ENCODE measurements around the gene HDAC5.
"Not testable (repeated sequence)": the region's sequence is repeated elsewhere in the genome, so short reads cannot be mapped to it uniquely, and the experiment has no call there.

HDAC5 gene

DNA sequence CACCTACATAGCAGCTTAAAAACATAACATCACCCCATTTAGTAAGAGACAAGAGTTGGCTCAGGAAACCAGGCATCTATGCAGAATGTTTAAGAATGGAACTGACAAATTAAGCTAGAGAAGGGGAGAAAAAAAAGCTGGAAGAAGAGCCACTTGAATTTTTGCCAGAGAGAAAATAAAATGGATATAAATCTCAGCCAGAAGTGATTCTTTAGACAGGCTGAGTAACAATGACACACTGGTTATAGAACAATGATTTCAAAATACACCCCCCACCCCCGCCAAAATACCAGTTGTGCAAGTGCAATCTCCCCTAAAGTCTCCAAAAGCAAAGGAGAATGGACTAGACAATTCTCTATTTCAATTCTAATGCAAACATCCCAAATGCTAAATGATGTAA lies 79.4 kb downstream of the HDAC5 start:
- no peaks in the 10 kb centered on the region for H3K27me3 ChIP-seq (ENCODE audit: insufficient read depth, insufficient read length)
- no peak for TF ChIP-seq ZNF274 (IDR thresholded peaks at IDR 0.05; ENCODE audit: low read depth, low read length)
- TF ChIP-seq SUZ12 (IDR thresholded peaks at IDR 0.05; ENCODE audit: extremely low read depth, insufficient read depth, insufficient read length) = no peak
- TF ChIP-seq YY1 (IDR thresholded peaks at IDR 0.05; ENCODE audit: insufficient read depth, insufficient read length) = no peak
- H3K4me3 ChIP-seq (ENCODE audit: insufficient read length, low read depth) = no peak overlapping the region
- DNase-seq (ENCODE audit: low read depth, low spot score) = no peak
- no peaks in the 10 kb centered on the region for H3K9me3 ChIP-seq (ENCODE audit: insufficient read depth, low read length)
- no peaks in the 10 kb centered on the region for H3K4me1 ChIP-seq (ENCODE audit: insufficient read depth, insufficient read length)
- H3K36me3 ChIP-seq (ENCODE audit: insufficient read depth, insufficient read length, low read length) = peaks cover 52% of the 10 kb centered on the region
- H3K9ac ChIP-seq (ENCODE audit: insufficient read length, low read depth) = no peak overlapping the region

DNA sequence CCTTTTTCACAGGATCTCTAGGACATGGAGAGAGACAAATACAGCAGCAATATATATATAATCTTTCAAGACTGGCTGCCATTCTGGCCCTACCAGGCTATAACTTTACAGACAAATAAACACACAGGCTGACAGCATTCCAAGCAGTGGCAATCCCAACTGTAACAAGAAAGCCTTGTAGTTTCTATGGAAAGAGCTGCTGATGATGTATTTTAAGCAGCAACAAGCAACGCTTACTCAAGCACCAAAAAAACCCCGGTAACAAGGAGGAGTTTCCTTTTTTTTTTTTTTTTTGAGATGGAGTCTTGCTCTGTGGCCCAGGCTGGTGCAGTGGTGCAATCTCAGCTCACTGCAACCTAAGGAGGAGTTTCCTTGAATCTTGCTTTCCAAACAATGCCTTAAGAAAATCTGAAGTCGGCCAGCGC lies 80.2 kb downstream of the HDAC5 start:
- TF ChIP-seq SUZ12 (IDR thresholded peaks at IDR 0.05; ENCODE audit: extremely low read depth, insufficient read depth, insufficient read length) (no peak), YY1 (IDR thresholded peaks at IDR 0.05; ENCODE audit: insufficient read depth, insufficient read length) (no peak), ZNF274 (IDR thresholded peaks at IDR 0.05; ENCODE audit: low read depth, low read length) (no peak)
- H3K4me3 ChIP-seq (ENCODE audit: insufficient read length, low read depth) = no peak overlapping the region
- no peaks in the 10 kb centered on the region for H3K4me1 ChIP-seq (ENCODE audit: insufficient read depth, insufficient read length)
- no peak overlapping the region for H3K9ac ChIP-seq (ENCODE audit: insufficient read length, low read depth)
- H3K36me3 ChIP-seq (ENCODE audit: insufficient read depth, insufficient read length, low read length) = peaks cover 52% of the 10 kb centered on the region
- no peak for DNase-seq (ENCODE audit: low read depth, low spot score)
- no peaks in the 10 kb centered on the region for H3K9me3 ChIP-seq (ENCODE audit: insufficient read depth, low read length)
- H3K27me3 ChIP-seq (ENCODE audit: insufficient read depth, insufficient read length) = no peaks in the 10 kb centered on the region

DNA sequence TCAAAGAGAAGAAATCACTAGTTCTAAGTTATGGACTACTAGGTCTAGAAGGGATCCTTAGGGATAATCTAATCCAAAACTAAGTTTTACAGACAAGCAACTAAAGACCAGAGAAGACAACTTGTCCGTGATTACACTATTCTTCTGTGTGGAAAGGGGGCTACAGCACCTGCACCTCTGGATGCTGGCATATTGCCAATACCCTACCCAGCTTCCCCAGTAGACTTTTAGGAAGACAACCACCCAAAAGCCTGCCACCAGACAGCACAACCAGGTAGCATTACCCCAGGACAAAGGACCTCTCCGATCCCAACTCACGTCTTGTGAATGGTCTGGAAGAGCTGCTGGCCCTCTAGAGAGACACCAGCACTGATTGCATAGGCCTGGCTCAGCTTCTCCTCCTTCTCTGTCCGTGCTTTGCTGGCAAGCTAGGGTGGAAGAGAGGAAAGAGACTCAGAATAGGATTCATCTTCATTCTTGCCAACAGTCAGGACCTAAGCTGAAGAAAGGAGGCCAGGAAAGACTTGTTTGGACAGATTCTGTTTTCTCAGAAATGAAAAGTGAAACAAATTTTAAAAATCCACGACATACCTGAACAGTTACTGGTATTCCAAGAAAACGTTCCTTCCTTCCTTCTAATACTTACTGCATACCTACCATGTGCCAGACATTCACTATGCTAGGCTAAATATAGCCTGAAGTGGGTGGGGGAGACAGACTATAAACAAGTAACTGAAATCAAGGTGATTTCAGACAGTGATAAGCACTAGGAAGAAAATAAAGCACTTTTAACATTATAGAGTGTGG lies 83.4 kb downstream of the HDAC5 start:
- Histone ChIP-seq H3K9ac (ENCODE audit: insufficient read length, low read depth) (no peak overlapping the region), H3K36me3 (ENCODE audit: insufficient read depth, insufficient read length, low read length) (peaks cover 55% of the 10 kb centered on the region), H3K27me3 (ENCODE audit: insufficient read depth, insufficient read length) (no peaks in the 10 kb centered on the region), H3K9me3 (ENCODE audit: insufficient read depth, low read length) (no peaks in the 10 kb centered on the region), H3K4me1 (ENCODE audit: insufficient read depth, insufficient read length) (no peaks in the 10 kb centered on the region), H3K4me3 (ENCODE audit: insufficient read length, low read depth) (no peak overlapping the region)
- no peak for DNase-seq (ENCODE audit: low read depth, low spot score)
- TF ChIP-seq YY1 (IDR thresholded peaks at IDR 0.05; ENCODE audit: insufficient read depth, insufficient read length) (no peak), SUZ12 (IDR thresholded peaks at IDR 0.05; ENCODE audit: extremely low read depth, insufficient read depth, insufficient read length) (no peak), ZNF274 (IDR thresholded peaks at IDR 0.05; ENCODE audit: low read depth, low read length) (no peak)

GRCh38 chr17:44038604-44039011 lies 84.8 kb downstream of the HDAC5 start:
- Histone ChIP-seq H3K36me3 (ENCODE audit: insufficient read depth, insufficient read length, low read length) (peaks cover 59% of the 10 kb centered on the region), H3K4me1 (ENCODE audit: insufficient read depth, insufficient read length) (no peaks in the 10 kb centered on the region), H3K4me3 (ENCODE audit: insufficient read length, low read depth) (no peak overlapping the region), H3K27me3 (ENCODE audit: insufficient read depth, insufficient read length) (no peaks in the 10 kb centered on the region), H3K9ac (ENCODE audit: insufficient read length, low read depth) (no peak overlapping the region), H3K9me3 (ENCODE audit: insufficient read depth, low read length) (no peaks in the 10 kb centered on the region)
- no peak for DNase-seq (ENCODE audit: low read depth, low spot score)
- TF ChIP-seq SUZ12 (IDR thresholded peaks at IDR 0.05; ENCODE audit: extremely low read depth, insufficient read depth, insufficient read length) = no peak
- TF ChIP-seq ZNF274 (IDR thresholded peaks at IDR 0.05; ENCODE audit: low read depth, low read length) = no peak
- TF ChIP-seq YY1 (IDR thresholded peaks at IDR 0.05; ENCODE audit: insufficient read depth, insufficient read length) = no peak

- no peaks in the 10 kb centered on the region for H3K4me1 ChIP-seq (ENCODE audit: insufficient read depth, insufficient read length)
- peaks cover 67% of the 10 kb centered on the region for H3K36me3 ChIP-seq (ENCODE audit: insufficient read depth, insufficient read length, low read length)
- H3K9ac ChIP-seq (ENCODE audit: insufficient read length, low read depth) = no peak overlapping the region
- no peak for DNase-seq (ENCODE audit: low read depth, low spot score)
- no peaks in the 10 kb centered on the region for H3K9me3 ChIP-seq (ENCODE audit: insufficient read depth, low read length)
- no peaks in the 10 kb centered on the region for H3K27me3 ChIP-seq (ENCODE audit: insufficient read depth, insufficient read length)
- no peak overlapping the region for H3K4me3 ChIP-seq (ENCODE audit: insufficient read length, low read depth)
- no peak for TF ChIP-seq YY1 (IDR thresholded peaks at IDR 0.05; ENCODE audit: insufficient read depth, insufficient read length)
- TF ChIP-seq SUZ12 (IDR thresholded peaks at IDR 0.05; ENCODE audit: extremely low read depth, insufficient read depth, insufficient read length) = no peak
- no peak for TF ChIP-seq ZNF274 (IDR thresholded peaks at IDR 0.05; ENCODE audit: low read depth, low read length)
These were observed 86.0 kb downstream of the HDAC5 start for GRCh38 chr17:44037471-44037870.

GRCh38 chr17:44034688-44035087 lies 88.8 kb downstream of the HDAC5 start:
- H3K36me3 ChIP-seq (ENCODE audit: insufficient read depth, insufficient read length, low read length) = peaks cover 80% of the 10 kb centered on the region

DNA sequence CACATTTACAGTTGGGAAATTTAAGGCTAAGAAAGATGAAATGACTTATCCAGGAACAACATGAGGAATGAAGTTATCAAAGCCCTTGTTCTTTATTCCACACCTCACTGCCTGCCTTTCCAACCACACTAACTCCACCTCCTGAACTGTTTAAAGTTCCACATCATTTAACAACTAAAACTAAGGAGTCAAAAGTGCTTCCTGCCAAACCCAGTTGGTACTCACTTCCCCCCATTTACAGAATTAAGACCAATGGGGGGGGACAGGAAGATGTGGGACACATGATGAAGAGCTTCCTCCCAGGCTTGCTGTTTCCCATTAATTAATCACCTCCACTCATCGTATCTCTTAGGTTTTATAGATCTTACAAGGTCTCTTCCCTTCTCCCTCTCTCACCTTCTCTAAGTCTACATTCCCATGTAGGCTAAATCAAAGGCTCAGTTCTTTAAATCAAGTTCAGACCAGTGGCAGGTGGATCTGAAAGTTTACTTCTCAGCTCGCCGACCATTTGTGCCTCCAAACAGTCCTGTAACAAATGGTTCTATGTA lies 89.5 kb downstream of the HDAC5 start:
- TF ChIP-seq YY1 (IDR thresholded peaks at IDR 0.05; ENCODE audit: insufficient read depth, insufficient read length) (no peak), ZNF274 (IDR thresholded peaks at IDR 0.05; ENCODE audit: low read depth, low read length) (no peak), SUZ12 (IDR thresholded peaks at IDR 0.05; ENCODE audit: extremely low read depth, insufficient read depth, insufficient read length) (no peak)

More at GRCh38 chr17:44034688-44035087, 88.8 kb downstream of the HDAC5 start:
- H3K9me3 ChIP-seq (ENCODE audit: insufficient read depth, low read length); H3K9ac ChIP-seq (ENCODE audit: insufficient read length, low read depth); H3K4me1 ChIP-seq (ENCODE audit: insufficient read depth, insufficient read length); H3K4me3 ChIP-seq (ENCODE audit: insufficient read length, low read depth); DNase-seq (ENCODE audit: low read depth, low spot score); H3K27me3 ChIP-seq (ENCODE audit: insufficient read depth, insufficient read length): not testable (repeated sequence)

More for the DNA sequence above, 89.5 kb downstream of the HDAC5 start:
- H3K27me3 ChIP-seq (ENCODE audit: insufficient read depth, insufficient read length) = no peaks in the 10 kb centered on the region
- peaks cover 83% of the 10 kb centered on the region for H3K36me3 ChIP-seq (ENCODE audit: insufficient read depth, insufficient read length, low read length)
- H3K9ac ChIP-seq (ENCODE audit: insufficient read length, low read depth) = no peak overlapping the region
- H3K9me3 ChIP-seq (ENCODE audit: insufficient read depth, low read length) = no peaks in the 10 kb centered on the region
- no peaks in the 10 kb centered on the region for H3K4me1 ChIP-seq (ENCODE audit: insufficient read depth, insufficient read length)
- no peak for DNase-seq (ENCODE audit: low read depth, low spot score)
- H3K4me3 ChIP-seq (ENCODE audit: insufficient read length, low read depth) = no peak overlapping the region
